ENCODE measurements around the gene FAM199X. TPM values are rescaled to one million over a fixed set of nuclear protein-coding genes. Genes with fewer than 3 reads are reported as not detected.

The FAM199X gene
- total RNA-seq (2021) (14.3 and 15.5 TPM in 2 replicates), Bru-seq, nascent RNA (percentile 68 among the genes with signal in this experiment), BruChase-seq, experiment 1, labeled RNA remaining after a 2-hour chase (percentile 84 among the genes with signal in this experiment), BruChase-seq, experiment 2, labeled RNA remaining after a 6-hour chase (percentile 87 among the genes with signal in this experiment)
- long read RNA-seq, full-length matches to known transcripts = 21 of 25 reads
- long read RNA-seq, partial matches to known transcripts = 0 of 25 reads
- long read RNA-seq, other reads (novel, unspliced or antisense) = 4 of 25 reads

DNA sequence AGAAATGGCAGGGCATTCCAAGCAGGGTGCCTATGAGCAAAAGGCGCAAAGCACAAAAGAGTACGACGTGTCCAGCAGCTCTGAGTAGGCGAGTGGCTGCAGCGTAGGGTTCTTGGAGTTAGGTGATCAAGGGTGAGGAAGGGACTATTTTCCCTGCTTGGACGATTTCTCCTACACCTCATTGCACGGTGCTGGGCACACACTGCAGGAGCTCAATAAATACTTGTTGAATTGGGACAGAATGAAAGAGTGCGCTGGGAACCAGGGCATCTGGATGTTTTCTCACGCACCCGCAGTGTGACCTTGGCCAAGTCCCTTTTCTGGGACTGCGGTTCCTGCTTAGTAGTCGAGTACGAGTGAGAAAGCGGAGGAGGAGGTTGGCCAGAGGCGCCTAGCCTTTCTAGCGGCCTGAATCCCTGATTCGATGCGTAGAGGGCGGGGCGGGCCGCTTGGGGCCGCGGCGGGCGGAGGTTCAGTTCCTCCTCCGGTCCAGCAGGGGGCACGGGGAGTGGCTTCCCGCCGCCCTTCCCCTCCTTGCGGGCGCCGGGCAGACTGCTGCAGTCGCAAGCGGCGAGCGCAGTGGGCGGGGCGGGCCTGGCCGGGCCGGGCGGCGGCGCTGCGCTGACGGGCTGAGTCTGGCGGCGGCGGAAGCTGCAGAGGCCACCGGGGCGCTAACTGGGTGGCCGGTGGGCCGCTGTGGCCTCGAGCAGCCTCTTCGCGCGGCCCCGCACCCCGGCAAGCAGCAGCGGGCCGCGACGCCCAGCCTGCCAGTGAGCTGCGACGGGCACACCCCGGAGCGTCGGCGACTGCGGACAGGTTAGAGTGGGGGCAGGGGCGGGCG is at the start of gene FAM199X:
TSS of gene FAM199X (plus strand) at position 560 of the 841 bp plus-strand sequence. CDS start 333 bp downstream, outside the sequence.
- TF ChIP-seq, protein P1, sequence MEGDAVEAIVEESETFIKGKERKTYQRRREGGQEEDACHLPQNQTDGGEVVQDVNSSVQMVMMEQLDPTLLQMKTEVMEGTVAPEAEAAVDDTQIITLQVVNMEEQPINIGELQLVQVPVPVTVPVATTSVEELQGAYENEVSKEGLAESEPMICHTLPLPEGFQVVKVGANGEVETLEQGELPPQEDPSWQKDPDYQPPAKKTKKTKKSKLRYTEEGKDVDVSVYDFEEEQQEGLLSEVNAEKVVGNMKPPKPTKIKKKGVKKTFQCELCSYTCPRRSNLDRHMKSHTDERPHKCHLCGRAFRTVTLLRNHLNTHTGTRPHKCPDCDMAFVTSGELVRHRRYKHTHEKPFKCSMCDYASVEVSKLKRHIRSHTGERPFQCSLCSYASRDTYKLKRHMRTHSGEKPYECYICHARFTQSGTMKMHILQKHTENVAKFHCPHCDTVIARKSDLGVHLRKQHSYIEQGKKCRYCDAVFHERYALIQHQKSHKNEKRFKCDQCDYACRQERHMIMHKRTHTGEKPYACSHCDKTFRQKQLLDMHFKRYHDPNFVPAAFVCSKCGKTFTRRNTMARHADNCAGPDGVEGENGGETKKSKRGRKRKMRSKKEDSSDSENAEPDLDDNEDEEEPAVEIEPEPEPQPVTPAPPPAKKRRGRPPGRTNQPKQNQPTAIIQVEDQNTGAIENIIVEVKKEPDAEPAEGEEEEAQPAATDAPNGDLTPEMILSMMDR (conservative IDR thresholded peaks at IDR 0.05; ENCODE audit: low read depth, low read length) = peak; percentile 54
- TF ChIP-seq EZH2 (IDR thresholded peaks at IDR 0.05; ENCODE audit: borderline replicate concordance, low read depth, low read length, poor library complexity, severe bottlenecking) = no peak
- DNase-seq (ENCODE audit: low spot score) = peak; percentile 89
- ChIA-PET POLR2A (ENCODE audit: low non-redundant PET) (no interaction called here), CTCF (interaction anchor here (0.8 to 0.9 kb wide), 3 partner anchors 9 to 662 kb away, joined by 3 to 5 read pairs (median 4); partner anchors contain the start of gene SLC25A53)
- no TSS peak for BruUV-seq (replicated peaks)
- H3K27me3 ChIP-seq (replicated peaks; ENCODE audit: insufficient read depth, low read depth, low read length, poor library complexity) = no peaks in the 10 kb centered on the region
- peak within 1 kb of the TSS; percentile 67 for H3K4me3 ChIP-seq (ENCODE audit: low read depth, low read length, poor library complexity, severe bottlenecking)
- intact Hi-C loops (cut with micrococcal nuclease; ENCODE audit: unreplicated experiment) = no loop called here
- no peaks in the 10 kb centered on the region for H3K4me1 ChIP-seq (ENCODE audit: insufficient read depth, low read length, poor library complexity, severe bottlenecking)
- H3K36me3 ChIP-seq (ENCODE audit: insufficient read depth, low read length, poor library complexity, severe bottlenecking) = no peaks in the 10 kb centered on the region
- no peaks in the 10 kb centered on the region for H3K9me3 ChIP-seq (ENCODE audit: low read depth, low read length, poor library complexity, severe bottlenecking)
- H3K27ac ChIP-seq (ENCODE audit: low read depth, low read length, poor library complexity, severe bottlenecking) = peak within 1 kb of the TSS; percentile 74

DNA sequence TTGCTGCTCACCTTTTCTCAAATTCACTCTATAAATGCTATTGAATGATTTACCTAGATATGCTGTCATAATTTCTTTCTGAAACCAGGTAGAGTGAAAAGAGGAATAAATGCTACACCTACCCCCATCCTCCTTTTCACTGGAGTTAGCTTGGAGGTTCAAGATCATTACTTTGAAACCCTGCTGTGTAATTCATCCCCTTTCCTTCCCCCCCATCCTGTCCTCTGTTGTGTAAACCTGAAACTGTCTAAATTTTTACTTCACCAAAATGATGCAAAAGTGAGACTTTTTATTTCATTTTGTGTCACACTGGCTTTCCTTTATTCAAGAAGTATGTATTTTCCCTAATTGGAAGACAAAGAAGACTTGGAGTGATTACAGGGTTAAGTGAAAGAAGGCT is 48.5 kb upstream of the FAM199X start:
- POLR2A ChIA-PET (ENCODE audit: low non-redundant PET) = no interaction called here
- no peak for TF ChIP-seq EZH2 (IDR thresholded peaks at IDR 0.05; ENCODE audit: borderline replicate concordance, low read depth, low read length, poor library complexity, severe bottlenecking)
- TF ChIP-seq, protein P1 (conservative IDR thresholded peaks at IDR 0.05; ENCODE audit: low read depth, low read length) = no peak
- Histone ChIP-seq H3K27ac (ENCODE audit: low read depth, low read length, poor library complexity, severe bottlenecking) (no peak overlapping the region), H3K27me3 (replicated peaks; ENCODE audit: insufficient read depth, low read depth, low read length, poor library complexity) (peaks cover 11% of the 10 kb centered on the region), H3K4me3 (ENCODE audit: low read depth, low read length, poor library complexity, severe bottlenecking) (no peak overlapping the region), H3K4me1 (ENCODE audit: insufficient read depth, low read length, poor library complexity, severe bottlenecking) (no peaks in the 10 kb centered on the region), H3K9me3 (ENCODE audit: low read depth, low read length, poor library complexity, severe bottlenecking) (no peaks in the 10 kb centered on the region), H3K36me3 (ENCODE audit: insufficient read depth, low read length, poor library complexity, severe bottlenecking) (no peaks in the 10 kb centered on the region)
- CTCF ChIA-PET = no interaction called here
- no TSS peak for BruUV-seq (replicated peaks)
- intact Hi-C loops (cut with micrococcal nuclease; ENCODE audit: unreplicated experiment) = no loop called here
- DNase-seq (ENCODE audit: low spot score) = no peak

DNA sequence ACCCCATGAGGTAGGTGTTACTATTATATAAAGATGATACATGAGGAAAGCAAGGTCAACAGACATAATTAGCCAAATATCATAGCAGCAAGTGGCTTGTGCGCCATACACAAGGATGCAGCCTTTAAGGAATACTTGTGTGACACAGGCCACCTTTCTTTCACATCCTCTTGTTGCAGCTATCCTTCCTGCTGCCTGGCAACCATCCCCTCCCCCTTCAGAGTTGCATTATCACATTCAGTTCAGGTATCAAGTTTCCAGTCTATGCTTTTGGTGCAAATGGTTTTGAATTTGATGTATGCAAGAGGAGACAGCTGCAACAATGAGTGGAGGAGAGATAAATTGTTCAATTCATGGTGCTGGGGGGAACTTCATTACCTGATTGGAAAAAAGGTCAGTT is 47.5 kb upstream of the FAM199X start:
- ChIA-PET POLR2A (ENCODE audit: low non-redundant PET) (no interaction called here), CTCF (no interaction called here)
- BruUV-seq (replicated peaks) = no TSS peak
- intact Hi-C loops (cut with micrococcal nuclease; ENCODE audit: unreplicated experiment) = no loop called here
- peaks cover 8% of the 10 kb centered on the region for H3K27me3 ChIP-seq (replicated peaks; ENCODE audit: insufficient read depth, low read depth, low read length, poor library complexity)
- no peaks in the 10 kb centered on the region for H3K36me3 ChIP-seq (ENCODE audit: insufficient read depth, low read length, poor library complexity, severe bottlenecking)
- no peaks in the 10 kb centered on the region for H3K4me1 ChIP-seq (ENCODE audit: insufficient read depth, low read length, poor library complexity, severe bottlenecking)
- TF ChIP-seq, protein P1 (conservative IDR thresholded peaks at IDR 0.05; ENCODE audit: low read depth, low read length) = no peak
- no peak for TF ChIP-seq EZH2 (IDR thresholded peaks at IDR 0.05; ENCODE audit: borderline replicate concordance, low read depth, low read length, poor library complexity, severe bottlenecking)
- H3K27ac ChIP-seq (ENCODE audit: low read depth, low read length, poor library complexity, severe bottlenecking) = no peak overlapping the region
- H3K4me3 ChIP-seq (ENCODE audit: low read depth, low read length, poor library complexity, severe bottlenecking) = no peak overlapping the region
- DNase-seq (ENCODE audit: low spot score) = no peak
- H3K9me3 ChIP-seq (ENCODE audit: low read depth, low read length, poor library complexity, severe bottlenecking) = no peaks in the 10 kb centered on the region
